Spleen (tissue), 11 donors: ENCODE results near the gene CD82. TPM values are rescaled to one million over a fixed set of nuclear protein-coding genes. Genes with fewer than 3 reads are reported as not detected.

ENCODE experiments used
- DNase-seq: peaks from one replicate; pipeline ENCODE4 v3.0.0-alpha.2; 2020
- H3K27ac ChIP-seq, 8 donors: fragments of 200-600 bp; sonication (generic) in 7 of 8; 1 replicate in 4 of 8; 2 replicates in 4 of 8; pipeline versions ENCODE4 v1.5.0 to v1.8.0; 2016 to 2021; ENCODE audit warnings: inconsistent platforms in 4 of 8, mild to moderate bottlenecking in 4 of 8, moderate library complexity in 1 of 8
- H3K27me3 ChIP-seq, 7 donors: fragments of 200-600 bp; sonication (generic) in 6 of 7; replicated peaks in 1 of 7; 1 replicate in 4 of 7; 2 replicates in 3 of 7; pipeline versions ENCODE4 v1.5.0 to v1.8.0; 2016 to 2021; ENCODE audit warnings: inconsistent platforms in 3 of 7, mild to moderate bottlenecking in 1 of 7
- H3K36me3 ChIP-seq, 6 donors: fragments of 200-600 bp; sonication (generic) in 5 of 6; 1 replicate in 4 of 6; 2 replicates in 2 of 6; pipeline versions ENCODE4 v1.5.0 to v1.8.0; 2016 to 2021; ENCODE audit warnings: inconsistent platforms in 2 of 6
- H3K4me1 ChIP-seq, 6 donors: fragments of 200-600 bp; sonication (generic) in 5 of 6; 1 replicate in 3 of 6; 2 replicates in 3 of 6; pipeline versions ENCODE4 v1.5.0 to v1.8.0; 2016 to 2021; ENCODE audit warnings: inconsistent platforms in 3 of 6
- H3K4me3 ChIP-seq, 8 donors: fragments of 200-600 bp; sonication (generic) in 7 of 8; 1 replicate in 4 of 8; 2 replicates in 4 of 8; pipeline versions ENCODE4 v1.5.0 to v1.8.0; 2016 to 2021; ENCODE audit warnings: inconsistent platforms in 4 of 8, mild to moderate bottlenecking in 4 of 8, moderate library complexity in 2 of 8
- H3K9me3 ChIP-seq, 8 donors: fragments of 200-600 bp; sonication (generic) in 7 of 8; 1 replicate in 4 of 8; 2 replicates in 4 of 8; pipeline versions ENCODE4 v1.5.0 to v1.8.0; 2016 to 2021; ENCODE audit warnings: inconsistent platforms in 4 of 8
- CTCF ChIP-seq, 11 experiments: fragments of 200-600 bp in 7 of 11; fragments of 450-650 bp in 4 of 11; sonication (generic) in 4 of 11; IDR thresholded peaks in 8 of 11; conservative IDR thresholded peaks in 3 of 11; 1 replicate in 7 of 11; 2 replicates in 4 of 11; pipeline versions ENCODE4 v1.4.0 to v1.8.0; 2016 to 2021; ENCODE audit warnings: antibody characterized with exemption in 11 of 11, inconsistent platforms in 4 of 11, mild to moderate bottlenecking in 1 of 11
- POLR2A ChIP-seq, 3 donors: fragments of 450-650 bp; IDR thresholded peaks; one replicate each; pipeline ENCODE4 v1.5.1; 2017; ENCODE audit warnings: antibody characterized with exemption in 3 of 3, mild to moderate bottlenecking in 1 of 3
- POLR2AphosphoS5 ChIP-seq, 3 donors: sonication (generic); formaldehyde crosslinking; IDR thresholded peaks; one replicate each; pipeline ENCODE4 v1.5.1; 2017; ENCODE audit warnings: antibody characterized with exemption in 3 of 3
- WGBS, 5 donors: extraction: QIAGEN DNeasy Blood & Tissue Kit in 3 of 5; methylation state at CpG; one replicate each; pipeline versions ENCODE4 v1.1.5 to v1.1.7; 2013 to 2018; 5-methylcytosine and 5-hydroxymethylcytosine counted together
- intact Hi-C: fragments of 100-400 bp; cut with DNase I; formaldehyde crosslinking; loops from one replicate; pipeline ENCODE4 v1.15.0; 2023; ENCODE audit warnings: low total_unique reads
- polyA plus RNA-seq, 3 donors: library from polyadenylated mRNA; stranded (reverse); fragments of 200-250 nt; gene quantifications; one replicate each; pipeline ENCODE4 v1.2.1, GENCODE V29; 2013
- total RNA-seq, 7 donors: library from RNA; depleted of rRNA in 3 of 7; stranded (reverse); fragments of >200 nt in 3 of 7; fragmentation: NEBNext Ultra II Directional in 4 of 7; extraction: Animal tissue kit (Norgen Biotek cat#: 25700) in 4 of 7; gene quantifications; one replicate each; pipeline versions ENCODE4 v1.1.0 to v1.2.1, GENCODE V29; 2016 to 2021
- donor health status: healthy with polysubstance abuse.
- donor health status: DM: no; HTN: no; CAD: no; lungs with moderate emphysema.
- donor health status: DM: no; HTN: no; CAD: no.
- donor health status: Bipolar disorder and iron deficiency.
- donor health status: healthy.
- donor health status: DM: no; HTN: no; CAD: no.
- donor health status: DM: yes; HTN: yes; CAD: no.

Gene CD82
- total and polyA plus RNA-seq, 10 donors, result 27.8 to 174 (median 95.2) TPM

GRCh38 chr11:44617671-44618461, 52.4 kb downstream of the CD82 start:
- 88 to 96% (median 90%) methylated on average over 18 of the region's 18 CpGs for WGBS, 5 donors
- intact Hi-C loops, result loop anchor here (2.0 kb wide), 1 partner anchor 61 kb away; no protein-coding TSS in a partner anchor
- DNase-seq, result peak; percentile 66
- no peaks in the 10 kb centered on the region for H3K9me3 ChIP-seq
- H3K27me3 ChIP-seq, result no peaks in the 10 kb centered on the region
- H3K36me3 ChIP-seq, result peaks cover 0 to 96% (median 32%) of the 10 kb centered on the region in 6 donors
- TF ChIP-seq POLR2AphosphoS5 (IDR thresholded peaks at IDR 0.05) (no peak), POLR2A (IDR thresholded peaks at IDR 0.05) (no peak), CTCF (IDR thresholded peaks at IDR 0.05 in 8 of 11, conservative IDR thresholded peaks at IDR 0.05 in 3 of 11) (no peak)
- H3K4me1 ChIP-seq, result peaks cover 10 to 64% (median 53%) of the 10 kb centered on the region in 6 donors
- H3K4me3 ChIP-seq, result no peak overlapping the region
- H3K27ac ChIP-seq, result no peak overlapping the region

- no peak for TF ChIP-seq CTCF (IDR thresholded peaks at IDR 0.05 in 8 of 11, conservative IDR thresholded peaks at IDR 0.05 in 3 of 11)
- TF ChIP-seq POLR2AphosphoS5 (IDR thresholded peaks at IDR 0.05), result no peak
- no peak for TF ChIP-seq POLR2A (IDR thresholded peaks at IDR 0.05)
- intact Hi-C loops, result no loop called here
- H3K27me3 ChIP-seq, result no peaks in the 10 kb centered on the region
- no peak overlapping the region for H3K4me3 ChIP-seq
- H3K4me1 ChIP-seq, result peaks cover 19 to 64% (median 53%) of the 10 kb centered on the region in 6 donors
- peaks cover 0 to 91% (median 32%) of the 10 kb centered on the region in 6 donors for H3K36me3 ChIP-seq
- H3K27ac ChIP-seq, result no peak overlapping the region
- 88 to 97% (median 95%) methylated on average over 13 to 22 of the region's 22 CpGs for WGBS, 5 donors
- peak; percentile 68 for DNase-seq
- H3K9me3 ChIP-seq, result no peaks in the 10 kb centered on the region
These were observed 53.3 kb downstream of the CD82 start for GRCh38 chr11:44618561-44619425.

GRCh38 chr11:44620328-44620725, 54.9 kb downstream of the CD82 start:
- Histone ChIP-seq H3K4me1 (peaks cover 20 to 65% (median 46%) of the 10 kb centered on the region in 6 donors), H3K4me3 (no peak overlapping the region), H3K9me3 (no peaks in the 10 kb centered on the region), H3K27ac (no peak overlapping the region), H3K36me3 (peaks cover 0 to 76% (median 28%) of the 10 kb centered on the region in 6 donors), H3K27me3 (no peaks in the 10 kb centered on the region)
- peak; percentile 66 for DNase-seq
- WGBS, 5 donors, result 86 to 98% (median 97%) methylated on average over 4 to 5 of the region's 5 CpGs
- intact Hi-C loops, result loop anchor here (5.0 kb wide), 1 partner anchor 292 kb away; no protein-coding TSS in a partner anchor
- TF ChIP-seq POLR2A (IDR thresholded peaks at IDR 0.05) (no peak), POLR2AphosphoS5 (IDR thresholded peaks at IDR 0.05) (no peak), CTCF (IDR thresholded peaks at IDR 0.05 in 8 of 11, conservative IDR thresholded peaks at IDR 0.05 in 3 of 11) (no peak)
